ENCODE measurements around the gene ZBTB49. TPM values are rescaled to one million over a fixed set of nuclear protein-coding genes. Genes with fewer than 3 reads are reported as not detected.

ZBTB49 gene
- total and polyA plus RNA-seq, 2 of the 4 experiments (the other 2 are of a cell fraction) = 3.2 to 4.8 TPM

DNA sequence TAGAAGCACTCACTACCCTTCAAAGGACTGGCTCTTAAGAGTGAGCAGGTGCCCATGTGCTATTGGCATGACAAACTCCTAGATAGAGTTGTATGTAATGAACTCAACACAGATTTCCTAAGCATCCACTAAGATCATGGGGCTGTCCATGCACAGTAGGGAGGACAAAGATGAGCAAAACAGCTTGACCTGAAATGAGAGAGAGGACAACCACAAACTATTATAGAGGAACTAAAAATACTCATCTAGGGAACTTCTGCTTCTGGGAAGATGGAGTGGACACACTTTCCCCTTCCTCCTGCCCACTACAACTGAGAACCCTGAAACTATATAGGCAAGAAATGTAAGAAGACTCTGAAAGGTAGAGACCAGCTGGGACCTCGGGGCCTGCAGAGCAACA is 21.3 kb upstream of the ZBTB49 start:
- H3K18ac ChIP-seq (ENCODE audit: low read depth, low read length) = no peak overlapping the region
- H2BK15ac ChIP-seq (ENCODE audit: low read depth, low read length) = no peak overlapping the region
- H3K9me3 ChIP-seq (ENCODE audit: control insufficient read depth, insufficient read depth, low read length) = no peaks in the 10 kb centered on the region
- H2AK5ac ChIP-seq (ENCODE audit: low read depth, low read length) = no peak overlapping the region
- dilution Hi-C loops (cut with HindIII; ENCODE audit: low sequenced_read_pairs, unreplicated experiment) (no loop called here), intact Hi-C loops (cut with micrococcal nuclease) (no loop called here), in situ Hi-C loops (cut with MboI; ENCODE audit: low sequenced_read_pairs) (no loop called here)
- no peak overlapping the region for H2BK120ac ChIP-seq (ENCODE audit: low read depth, low read length)
- no peak overlapping the region for H3K23ac ChIP-seq (ENCODE audit: low read depth, low read length)
- no peak overlapping the region for H3K4ac ChIP-seq (ENCODE audit: low read depth, low read length)
- no peak overlapping the region for H3K4me2 ChIP-seq (ENCODE audit: low read depth, low read length)
- no TSS peak for BruUV-seq (replicated peaks)
- no peaks in the 10 kb centered on the region for H3K9me1 ChIP-seq (ENCODE audit: insufficient read depth, low read length)
- no peaks in the 10 kb centered on the region for H3K27me3 ChIP-seq (ENCODE audit: control insufficient read depth, insufficient read depth, low read length)
- no peaks in the 10 kb centered on the region for H4K20me1 ChIP-seq (ENCODE audit: insufficient read depth, low read length)
- no peak overlapping the region for H3K4me3 ChIP-seq (ENCODE audit: insufficient read depth, low read depth, low read length)
- H3K14ac ChIP-seq (replicated peaks; ENCODE audit: low read depth, low read length) = no peak overlapping the region
- no peak overlapping the region for H2BK5ac ChIP-seq (ENCODE audit: low read depth, low read length, poor library complexity, severe bottlenecking)
- H3K36me3 ChIP-seq (ENCODE audit: control insufficient read depth, insufficient read depth, low read length) = peaks cover 25% of the 10 kb centered on the region
- DNase-seq (no peak), ATAC-seq (ENCODE audit: low read depth) (no peak)
- no CpG with 5 or more reads among the region's 1 CpG for WGBS, 2 experiments (ENCODE audit: extremely low coverage in 2 of 2, insufficient read length in 1 of 2)
- no peak overlapping the region for H4K5ac ChIP-seq (ENCODE audit: low read depth, low read length)
- H3K9ac ChIP-seq (ENCODE audit: low read depth, low read length) = no peak overlapping the region
- no peaks in the 10 kb centered on the region; the same call in 1 of the 2 replicates for H3K4me1 ChIP-seq (ENCODE audit: control insufficient read depth, insufficient read depth, low read length)
- no peak overlapping the region for H2AFZ ChIP-seq (replicated peaks; ENCODE audit: low read length, poor library complexity)
- no peak overlapping the region for H4K8ac ChIP-seq (ENCODE audit: low read depth in 2 of 2, low read length in 2 of 2)
- ChIA-PET CTCF (interaction anchor here (1.6 kb wide), 1 partner anchor 9 kb away, joined by 5 read pairs; no protein-coding TSS in a partner anchor), POLR2A (ENCODE audit: unreplicated experiment) (no interaction called here)
- no peak overlapping the region for H2BK20ac ChIP-seq (ENCODE audit: low read depth, low read length)
- H3K79me1 ChIP-seq (ENCODE audit: low read depth in 1 of 2, low read length in 2 of 2) = no peaks in the 10 kb centered on the region
- no peak for TF ChIP-seq MAZ (IDR thresholded peaks at IDR 0.05; ENCODE audit: borderline replicate concordance, low read depth, low read length)
- no peak for TF ChIP-seq SMC3 (IDR thresholded peaks at IDR 0.05; ENCODE audit: low read depth, low read length)
- no peak for TF ChIP-seq RAD21 (IDR thresholded peaks at IDR 0.05; ENCODE audit: low read length)
- no peak for TF ChIP-seq MXI1 (IDR thresholded peaks at IDR 0.05; ENCODE audit: borderline replicate concordance, low read depth, low read length)
- TF ChIP-seq BHLHE40 (IDR thresholded peaks at IDR 0.05; ENCODE audit: low read depth, low read length) = no peak
- TF ChIP-seq CHD1 (IDR thresholded peaks at IDR 0.05; ENCODE audit: low read depth, low read length) = no peak
- no peak for TF ChIP-seq RFX5 (IDR thresholded peaks at IDR 0.05; ENCODE audit: low read depth, low read length)
- TF ChIP-seq MAFK (IDR thresholded peaks at IDR 0.05; ENCODE audit: low read depth, low read length) = no peak
- TF ChIP-seq NFE2L2 (IDR thresholded peaks at IDR 0.05; ENCODE audit: low read depth, low read length) = no peak
- TF ChIP-seq, protein P1, sequence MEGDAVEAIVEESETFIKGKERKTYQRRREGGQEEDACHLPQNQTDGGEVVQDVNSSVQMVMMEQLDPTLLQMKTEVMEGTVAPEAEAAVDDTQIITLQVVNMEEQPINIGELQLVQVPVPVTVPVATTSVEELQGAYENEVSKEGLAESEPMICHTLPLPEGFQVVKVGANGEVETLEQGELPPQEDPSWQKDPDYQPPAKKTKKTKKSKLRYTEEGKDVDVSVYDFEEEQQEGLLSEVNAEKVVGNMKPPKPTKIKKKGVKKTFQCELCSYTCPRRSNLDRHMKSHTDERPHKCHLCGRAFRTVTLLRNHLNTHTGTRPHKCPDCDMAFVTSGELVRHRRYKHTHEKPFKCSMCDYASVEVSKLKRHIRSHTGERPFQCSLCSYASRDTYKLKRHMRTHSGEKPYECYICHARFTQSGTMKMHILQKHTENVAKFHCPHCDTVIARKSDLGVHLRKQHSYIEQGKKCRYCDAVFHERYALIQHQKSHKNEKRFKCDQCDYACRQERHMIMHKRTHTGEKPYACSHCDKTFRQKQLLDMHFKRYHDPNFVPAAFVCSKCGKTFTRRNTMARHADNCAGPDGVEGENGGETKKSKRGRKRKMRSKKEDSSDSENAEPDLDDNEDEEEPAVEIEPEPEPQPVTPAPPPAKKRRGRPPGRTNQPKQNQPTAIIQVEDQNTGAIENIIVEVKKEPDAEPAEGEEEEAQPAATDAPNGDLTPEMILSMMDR (conservative IDR thresholded peaks at IDR 0.05; ENCODE audit: low read depth, low read length) = no peak
- TF ChIP-seq POLR2A (IDR thresholded peaks at IDR 0.05; ENCODE audit: low read depth, low read length) = no peak
- TF ChIP-seq FOS (IDR thresholded peaks at IDR 0.05; ENCODE audit: low read depth, low read length) = no peak
- no peak for TF ChIP-seq CEBPB (IDR thresholded peaks at IDR 0.05; ENCODE audit: low read depth, low read length)
- TF ChIP-seq, protein P2, sequence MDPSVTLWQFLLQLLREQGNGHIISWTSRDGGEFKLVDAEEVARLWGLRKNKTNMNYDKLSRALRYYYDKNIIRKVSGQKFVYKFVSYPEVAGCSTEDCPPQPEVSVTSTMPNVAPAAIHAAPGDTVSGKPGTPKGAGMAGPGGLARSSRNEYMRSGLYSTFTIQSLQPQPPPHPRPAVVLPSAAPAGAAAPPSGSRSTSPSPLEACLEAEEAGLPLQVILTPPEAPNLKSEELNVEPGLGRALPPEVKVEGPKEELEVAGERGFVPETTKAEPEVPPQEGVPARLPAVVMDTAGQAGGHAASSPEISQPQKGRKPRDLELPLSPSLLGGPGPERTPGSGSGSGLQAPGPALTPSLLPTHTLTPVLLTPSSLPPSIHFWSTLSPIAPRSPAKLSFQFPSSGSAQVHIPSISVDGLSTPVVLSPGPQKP (IDR thresholded peaks at IDR 0.05; ENCODE audit: borderline replicate concordance, low read depth, low read length) = no peak
- TF ChIP-seq RCOR1 (IDR thresholded peaks at IDR 0.05; ENCODE audit: insufficient replicate concordance, low read length) = no peak
- TF ChIP-seq, protein P3, sequence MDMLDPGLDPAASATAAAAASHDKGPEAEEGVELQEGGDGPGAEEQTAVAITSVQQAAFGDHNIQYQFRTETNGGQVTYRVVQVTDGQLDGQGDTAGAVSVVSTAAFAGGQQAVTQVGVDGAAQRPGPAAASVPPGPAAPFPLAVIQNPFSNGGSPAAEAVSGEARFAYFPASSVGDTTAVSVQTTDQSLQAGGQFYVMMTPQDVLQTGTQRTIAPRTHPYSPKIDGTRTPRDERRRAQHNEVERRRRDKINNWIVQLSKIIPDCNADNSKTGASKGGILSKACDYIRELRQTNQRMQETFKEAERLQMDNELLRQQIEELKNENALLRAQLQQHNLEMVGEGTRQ (IDR thresholded peaks at IDR 0.05; ENCODE audit: low read depth, low read length) = no peak
- H3K27ac ChIP-seq (ENCODE audit: insufficient read depth, low read length) = no peak overlapping the region
- H3K56ac ChIP-seq (ENCODE audit: extremely low read depth, insufficient read depth, low read length) = no peak overlapping the region
- H4K91ac ChIP-seq (ENCODE audit: insufficient read depth, low read depth, low read length) = no peak overlapping the region
- no peak overlapping the region for H2AK9ac ChIP-seq (replicated peaks; ENCODE audit: low read depth, low read length, poor library complexity)

Data from IMR-90 (cell line).